ENCODE measurements around the gene VAT1. TPM values are rescaled to one million over a fixed set of nuclear protein-coding genes. Genes with fewer than 3 reads are reported as not detected.

Gene VAT1
- total and polyA plus RNA-seq, 9 of the 15 experiments (the other 6 are each of a cell fraction or from before 2014, with no cell fraction given): 29.4 to 153 (median 66.7) TPM

DNA sequence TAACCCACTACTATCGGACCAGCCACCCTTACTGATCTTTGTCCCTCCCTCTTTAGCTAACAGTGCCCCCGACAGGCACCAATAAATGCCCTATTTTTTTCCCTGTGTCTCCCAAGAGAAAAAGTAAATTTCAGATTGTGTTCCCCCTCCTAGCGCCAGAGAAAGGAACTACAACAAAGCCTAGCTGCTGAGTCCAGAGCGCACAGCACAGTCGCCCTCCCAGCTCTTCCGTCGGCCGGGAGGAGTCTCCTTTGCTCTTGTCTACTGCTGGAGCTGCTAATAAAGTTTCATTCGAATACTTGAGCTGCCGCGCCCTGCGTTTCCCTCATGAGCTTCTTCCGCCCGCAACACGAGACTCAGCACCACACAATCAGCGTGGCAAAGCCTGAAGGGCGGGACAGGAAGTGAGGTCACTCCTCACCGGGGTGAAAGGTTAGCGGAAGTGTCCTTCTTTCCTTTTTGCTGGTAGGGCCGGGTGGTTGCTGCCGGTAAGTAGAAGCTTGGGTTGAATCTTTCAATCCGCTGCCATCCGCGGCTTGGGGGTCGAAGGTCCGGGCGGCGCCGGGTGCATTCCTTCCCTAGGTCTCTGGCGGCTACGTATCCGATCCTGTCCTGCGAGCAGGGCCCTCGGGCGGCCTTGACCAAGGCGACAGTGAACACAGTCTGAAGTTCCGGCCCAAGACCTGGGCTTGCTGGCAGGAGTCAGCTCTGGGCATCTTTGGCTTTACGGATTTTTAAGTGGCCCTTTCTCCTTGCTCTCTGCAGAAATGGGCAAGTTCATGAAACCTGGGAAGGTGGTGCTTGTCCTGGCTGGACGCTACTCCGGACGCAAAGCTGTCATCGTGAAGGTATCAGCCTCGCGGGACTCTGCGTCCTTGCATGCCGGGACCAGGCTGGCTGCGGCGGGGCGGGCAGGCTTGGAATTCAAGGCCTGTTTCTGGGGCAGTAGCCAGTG, 23.9 kb downstream of the VAT1 start, which contains the start of gene RPL27 (continued):
- no peak for TF ChIP-seq ZNF280B (CRISPR knock-in tag; IDR thresholded peaks at IDR 0.05)
- TF ChIP-seq ZNF184 (CRISPR knock-in tag; IDR thresholded peaks at IDR 0.05): no peak
- no peak for TF ChIP-seq BRF2 (IDR thresholded peaks at IDR 0.05; ENCODE audit: borderline replicate concordance, insufficient read depth, insufficient read length)
- TF ChIP-seq, protein P1, sequence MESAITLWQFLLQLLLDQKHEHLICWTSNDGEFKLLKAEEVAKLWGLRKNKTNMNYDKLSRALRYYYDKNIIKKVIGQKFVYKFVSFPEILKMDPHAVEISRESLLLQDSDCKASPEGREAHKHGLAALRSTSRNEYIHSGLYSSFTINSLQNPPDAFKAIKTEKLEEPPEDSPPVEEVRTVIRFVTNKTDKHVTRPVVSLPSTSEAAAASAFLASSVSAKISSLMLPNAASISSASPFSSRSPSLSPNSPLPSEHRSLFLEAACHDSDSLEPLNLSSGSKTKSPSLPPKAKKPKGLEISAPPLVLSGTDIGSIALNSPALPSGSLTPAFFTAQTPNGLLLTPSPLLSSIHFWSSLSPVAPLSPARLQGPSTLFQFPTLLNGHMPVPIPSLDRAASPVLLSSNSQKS (CRISPR knock-in tag; IDR thresholded peaks at IDR 0.05): no peak
- TF ChIP-seq ARID1B (IDR thresholded peaks at IDR 0.05): peak; percentile 38; the same call in 1 of the 2 replicates
- peak; percentile 82 for TF ChIP-seq ATF3 (IDR thresholded peaks at IDR 0.05)
- TF ChIP-seq ATF3 (CRISPR knock-in tag; conservative IDR thresholded peaks at IDR 0.05): peak; percentile 95
- no peak for TF ChIP-seq KDM1A (IDR thresholded peaks at IDR 0.05)
- TF ChIP-seq CHD1 (IDR thresholded peaks at IDR 0.05; ENCODE audit: low read length): peak; percentile 91
- TF ChIP-seq, protein P2, sequence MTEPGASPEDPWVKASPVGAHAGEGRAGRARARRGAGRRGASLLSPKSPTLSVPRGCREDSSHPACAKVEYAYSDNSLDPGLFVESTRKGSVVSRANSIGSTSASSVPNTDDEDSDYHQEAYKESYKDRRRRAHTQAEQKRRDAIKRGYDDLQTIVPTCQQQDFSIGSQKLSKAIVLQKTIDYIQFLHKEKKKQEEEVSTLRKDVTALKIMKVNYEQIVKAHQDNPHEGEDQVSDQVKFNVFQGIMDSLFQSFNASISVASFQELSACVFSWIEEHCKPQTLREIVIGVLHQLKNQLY (CRISPR knock-in tag; conservative IDR thresholded peaks at IDR 0.05): no peak
- TF ChIP-seq E2F3 (CRISPR knock-in tag; IDR thresholded peaks at IDR 0.05): 0 out of 2 replicates have a peak, but pooled peaks have one; percentile 28
- TF ChIP-seq CTBP1 (IDR thresholded peaks at IDR 0.05; ENCODE audit: borderline replicate concordance): peak; percentile 90
- peak; percentile 35; the same call in 1 of the 2 replicates for TF ChIP-seq CBFA2T3 (IDR thresholded peaks at IDR 0.05)
- TF ChIP-seq SMARCA4 (IDR thresholded peaks at IDR 0.05): peak; percentile 70
- peak; percentile 18; the same call in 1 of the 2 replicates for TF ChIP-seq KLF16 (IDR thresholded peaks at IDR 0.05)
- no peak for TF ChIP-seq ZNF324 (CRISPR knock-in tag; IDR thresholded peaks at IDR 0.05)
- TF ChIP-seq, protein P3, sequence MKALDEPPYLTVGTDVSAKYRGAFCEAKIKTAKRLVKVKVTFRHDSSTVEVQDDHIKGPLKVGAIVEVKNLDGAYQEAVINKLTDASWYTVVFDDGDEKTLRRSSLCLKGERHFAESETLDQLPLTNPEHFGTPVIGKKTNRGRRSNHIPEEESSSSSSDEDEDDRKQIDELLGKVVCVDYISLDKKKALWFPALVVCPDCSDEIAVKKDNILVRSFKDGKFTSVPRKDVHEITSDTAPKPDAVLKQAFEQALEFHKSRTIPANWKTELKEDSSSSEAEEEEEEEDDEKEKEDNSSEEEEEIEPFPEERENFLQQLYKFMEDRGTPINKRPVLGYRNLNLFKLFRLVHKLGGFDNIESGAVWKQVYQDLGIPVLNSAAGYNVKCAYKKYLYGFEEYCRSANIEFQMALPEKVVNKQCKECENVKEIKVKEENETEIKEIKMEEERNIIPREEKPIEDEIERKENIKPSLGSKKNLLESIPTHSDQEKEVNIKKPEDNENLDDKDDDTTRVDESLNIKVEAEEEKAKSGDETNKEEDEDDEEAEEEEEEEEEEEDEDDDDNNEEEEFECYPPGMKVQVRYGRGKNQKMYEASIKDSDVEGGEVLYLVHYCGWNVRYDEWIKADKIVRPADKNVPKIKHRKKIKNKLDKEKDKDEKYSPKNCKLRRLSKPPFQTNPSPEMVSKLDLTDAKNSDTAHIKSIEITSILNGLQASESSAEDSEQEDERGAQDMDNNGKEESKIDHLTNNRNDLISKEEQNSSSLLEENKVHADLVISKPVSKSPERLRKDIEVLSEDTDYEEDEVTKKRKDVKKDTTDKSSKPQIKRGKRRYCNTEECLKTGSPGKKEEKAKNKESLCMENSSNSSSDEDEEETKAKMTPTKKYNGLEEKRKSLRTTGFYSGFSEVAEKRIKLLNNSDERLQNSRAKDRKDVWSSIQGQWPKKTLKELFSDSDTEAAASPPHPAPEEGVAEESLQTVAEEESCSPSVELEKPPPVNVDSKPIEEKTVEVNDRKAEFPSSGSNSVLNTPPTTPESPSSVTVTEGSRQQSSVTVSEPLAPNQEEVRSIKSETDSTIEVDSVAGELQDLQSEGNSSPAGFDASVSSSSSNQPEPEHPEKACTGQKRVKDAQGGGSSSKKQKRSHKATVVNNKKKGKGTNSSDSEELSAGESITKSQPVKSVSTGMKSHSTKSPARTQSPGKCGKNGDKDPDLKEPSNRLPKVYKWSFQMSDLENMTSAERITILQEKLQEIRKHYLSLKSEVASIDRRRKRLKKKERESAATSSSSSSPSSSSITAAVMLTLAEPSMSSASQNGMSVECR (CRISPR knock-in tag; IDR thresholded peaks at IDR 0.05): peak; percentile 83
- no peak for TF ChIP-seq SRSF3 (IDR thresholded peaks at IDR 0.05; ENCODE audit: insufficient read depth, low read length)

Data from K562 (cell line).